Activated T-cell treated with anti-CD3 and anti-CD28 coated beads, Interleukin-2, amount 50 U/mL, for 1 hour (primary cell): ENCODE data around the gene SYCN.

ENCODE experiments used
- DNase-seq: peaks from one replicate; pipeline ENCODE4 v3.0.0-alpha.2; 2020

The SYCN gene

GRCh38 chr19:39192846-39193245, 11.2 kb downstream of the SYCN start:
- no peak for DNase-seq

- DNase-seq = no peak
These were observed 13.3 kb downstream of the SYCN start for GRCh38 chr19:39190768-39191167.

- DNase-seq = no peak
These were observed 15.1 kb downstream of the SYCN start for GRCh38 chr19:39188960-39189359.

GRCh38 chr19:39187552-39187943, 16.5 kb downstream of the SYCN start:
- DNase-seq = no peak

- DNase-seq = no peak
These were observed 17.7 kb downstream of the SYCN start for GRCh38 chr19:39186391-39186790.

- no peak for DNase-seq
These were observed 21.0 kb downstream of the SYCN start for GRCh38 chr19:39183104-39183503.

- no peak for DNase-seq
These were observed 21.9 kb downstream of the SYCN start for GRCh38 chr19:39182174-39182505.

GRCh38 chr19:39181500-39182173, 22.4 kb downstream of the SYCN start:
- no peak for DNase-seq

GRCh38 chr19:39180749-39181148, 23.3 kb downstream of the SYCN start:
- DNase-seq = no peak

- no peak for DNase-seq
These were observed 24.3 kb downstream of the SYCN start for GRCh38 chr19:39179754-39180153.

GRCh38 chr19:39178296-39179006, 25.6 kb downstream of the SYCN start:
- no peak for DNase-seq

- no peak for DNase-seq
These were observed 26.3 kb downstream of the SYCN start for GRCh38 chr19:39177736-39178135.

- DNase-seq = no peak
These were observed 26.9 kb downstream of the SYCN start for GRCh38 chr19:39177110-39177699.

- no peak for DNase-seq
These were observed 28.5 kb downstream of the SYCN start for GRCh38 chr19:39175564-39175963.

- DNase-seq = no peak
These were observed 29.2 kb downstream of the SYCN start for GRCh38 chr19:39174558-39175544.

GRCh38 chr19:39174142-39174541, 29.9 kb downstream of the SYCN start:
- no peak for DNase-seq

GRCh38 chr19:39173502-39173991, 30.5 kb downstream of the SYCN start:
- no peak for DNase-seq

- no peak for DNase-seq
These were observed 31.2 kb downstream of the SYCN start for GRCh38 chr19:39172700-39173501.

GRCh38 chr19:39171479-39172465, 32.3 kb downstream of the SYCN start:
- DNase-seq = no peak

GRCh38 chr19:39170386-39171231, 33.5 kb downstream of the SYCN start:
- DNase-seq = no peak
